Osteoblast (primary cell): ENCODE data around the gene ZEB2. TPM values are rescaled to one million over a fixed set of nuclear protein-coding genes. Genes with fewer than 3 reads are reported as not detected.

ENCODE experiments used
- DNase-seq: peaks from one replicate; pipeline ENCODE4 v3.0.0; 2011; ENCODE audit warnings: low spot score, mixed read lengths; ENCODE audit not compliant: insufficient read length; ENCODE audit errors: missing footprints
- H2AFZ ChIP-seq: 2 replicates; pipeline ENCODE4 v1.6.0; 2011; ENCODE audit warnings: mild to moderate bottlenecking, low read length
- H3K27ac ChIP-seq: 2 replicates; pipeline ENCODE4 v1.5.1; 2011; ENCODE audit warnings: mild to moderate bottlenecking, low read depth, low read length, moderate library complexity
- H3K27me3 ChIP-seq: 2 replicates; pipeline ENCODE4 v1.6.0; 2012; ENCODE audit warnings: mild to moderate bottlenecking, control low read depth, inconsistent platforms, low read length, moderate library complexity; ENCODE audit not compliant: insufficient read depth
- H3K36me3 ChIP-seq: 2 replicates; pipeline ENCODE4 v1.5.1; 2011; ENCODE audit warnings: mild to moderate bottlenecking, low read length, control low read depth, moderate library complexity; ENCODE audit not compliant: insufficient read depth
- H3K4me1 ChIP-seq: 2 replicates; pipeline ENCODE4 v1.5.1; 2011; ENCODE audit warnings: mild to moderate bottlenecking, low read length, control low read depth, moderate library complexity; ENCODE audit not compliant: insufficient read depth
- H3K4me2 ChIP-seq: 2 replicates; pipeline ENCODE4 v1.6.0; 2011; ENCODE audit warnings: mild to moderate bottlenecking, low read length; ENCODE audit not compliant: insufficient read depth
- H3K4me3 ChIP-seq: fragments of 200-600 bp; sonication (generic); 3 replicates; pipeline ENCODE4 v1.5.1; 2012; ENCODE audit warnings: mild to moderate bottlenecking, low read length, inconsistent platforms; ENCODE audit not compliant: insufficient read depth
- H3K79me2 ChIP-seq: 2 replicates; pipeline ENCODE4 v1.6.0; 2012; ENCODE audit warnings: mild to moderate bottlenecking, low read length, control low read depth, inconsistent platforms; ENCODE audit not compliant: insufficient read depth
- H3K9me3 ChIP-seq: 2 replicates; pipeline ENCODE4 v1.5.1; 2011; ENCODE audit warnings: low read depth, low read length, control low read depth
- H4K20me1 ChIP-seq: 2 replicates; pipeline ENCODE4 v1.6.0; 2012; ENCODE audit warnings: mild to moderate bottlenecking, low read length, control low read depth; ENCODE audit not compliant: insufficient read depth
- small RNA-seq: library from RNA; depleted of rRNA; stranded (forward); fragments of <200 nt; gene quantifications from one replicate; pipeline ENCODE3, GENCODE V24; 2012
- total RNA-seq: library from RNA; depleted of rRNA; stranded (reverse); fragments of >200 nt; gene quantifications from 2 replicates; pipeline ENCODE4 v1.2.3, GENCODE V29; 2012
- TF ChIP-seq, protein P1 (sequence below): IDR thresholded peaks from 2 replicates; pipeline ENCODE4 v1.5.1; 2011; ENCODE audit warnings: mild to moderate bottlenecking, low read depth, low read length, moderate library complexity; ENCODE audit errors: extremely low read depth

The ZEB2 gene
- total RNA-seq, 1 donor: 119 TPM

DNA sequence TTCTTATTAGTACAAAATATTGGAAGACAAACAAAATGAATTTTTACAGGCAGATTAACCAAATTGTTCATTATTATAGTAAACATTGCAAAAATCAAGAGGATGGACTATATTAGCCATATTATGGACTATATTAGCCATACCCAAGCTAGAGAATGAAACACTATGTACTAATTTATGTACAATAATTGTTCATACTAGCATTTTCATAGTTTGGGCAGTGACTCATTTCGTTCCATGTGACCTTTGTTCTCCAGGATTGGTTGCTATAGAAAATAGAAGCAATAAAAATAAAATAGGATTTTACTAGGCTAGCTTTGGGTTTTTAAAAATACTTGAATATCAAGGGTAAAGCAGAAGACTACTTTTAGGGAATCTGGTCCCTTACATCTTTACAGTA lies 176.8 kb downstream of the ZEB2 start:
- Histone ChIP-seq H3K4me1 (no peaks in the 10 kb centered on the region), H3K79me2 (no peaks in the 10 kb centered on the region), H2AFZ (no peak overlapping the region), H3K36me3 (no peaks in the 10 kb centered on the region), H4K20me1 (no peaks in the 10 kb centered on the region), H3K4me2 (no peak overlapping the region), H3K4me3 (no peak overlapping the region), H3K27ac (no peak overlapping the region), H3K27me3 (no peaks in the 10 kb centered on the region), H3K9me3 (no peaks in the 10 kb centered on the region)
- TF ChIP-seq, protein P1, sequence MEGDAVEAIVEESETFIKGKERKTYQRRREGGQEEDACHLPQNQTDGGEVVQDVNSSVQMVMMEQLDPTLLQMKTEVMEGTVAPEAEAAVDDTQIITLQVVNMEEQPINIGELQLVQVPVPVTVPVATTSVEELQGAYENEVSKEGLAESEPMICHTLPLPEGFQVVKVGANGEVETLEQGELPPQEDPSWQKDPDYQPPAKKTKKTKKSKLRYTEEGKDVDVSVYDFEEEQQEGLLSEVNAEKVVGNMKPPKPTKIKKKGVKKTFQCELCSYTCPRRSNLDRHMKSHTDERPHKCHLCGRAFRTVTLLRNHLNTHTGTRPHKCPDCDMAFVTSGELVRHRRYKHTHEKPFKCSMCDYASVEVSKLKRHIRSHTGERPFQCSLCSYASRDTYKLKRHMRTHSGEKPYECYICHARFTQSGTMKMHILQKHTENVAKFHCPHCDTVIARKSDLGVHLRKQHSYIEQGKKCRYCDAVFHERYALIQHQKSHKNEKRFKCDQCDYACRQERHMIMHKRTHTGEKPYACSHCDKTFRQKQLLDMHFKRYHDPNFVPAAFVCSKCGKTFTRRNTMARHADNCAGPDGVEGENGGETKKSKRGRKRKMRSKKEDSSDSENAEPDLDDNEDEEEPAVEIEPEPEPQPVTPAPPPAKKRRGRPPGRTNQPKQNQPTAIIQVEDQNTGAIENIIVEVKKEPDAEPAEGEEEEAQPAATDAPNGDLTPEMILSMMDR: no peak
- DNase-seq: no peak

DNA sequence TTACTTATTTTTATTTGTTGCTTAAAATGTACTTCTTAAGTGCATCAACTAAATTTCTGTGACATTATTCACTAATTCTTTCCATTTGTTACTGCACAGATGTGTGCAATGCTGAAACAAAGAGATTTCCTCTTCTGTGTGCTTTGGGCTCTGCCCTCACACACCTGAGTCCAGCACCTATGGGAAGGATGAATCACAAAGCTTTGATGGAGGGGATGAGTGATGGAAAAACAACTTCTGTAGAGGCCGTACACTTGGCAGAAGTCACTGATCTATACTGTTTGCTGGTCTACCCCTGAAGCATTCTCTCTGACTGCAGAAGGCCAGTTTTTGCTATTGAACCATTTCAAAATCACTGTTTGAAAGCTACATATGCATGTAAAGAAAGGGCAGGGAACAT lies 178.4 kb downstream of the ZEB2 start:
- no peaks in the 10 kb centered on the region for H3K9me3 ChIP-seq
- no peaks in the 10 kb centered on the region for H3K4me1 ChIP-seq
- H3K4me2 ChIP-seq: no peak overlapping the region
- H3K27ac ChIP-seq: no peak overlapping the region
- H3K79me2 ChIP-seq: no peaks in the 10 kb centered on the region
- DNase-seq: no peak
- H2AFZ ChIP-seq: no peak overlapping the region
- H3K27me3 ChIP-seq: no peaks in the 10 kb centered on the region
- no peaks in the 10 kb centered on the region for H4K20me1 ChIP-seq
- TF ChIP-seq, protein P1: no peak
- H3K4me3 ChIP-seq: no peak overlapping the region
- no peaks in the 10 kb centered on the region for H3K36me3 ChIP-seq

DNA sequence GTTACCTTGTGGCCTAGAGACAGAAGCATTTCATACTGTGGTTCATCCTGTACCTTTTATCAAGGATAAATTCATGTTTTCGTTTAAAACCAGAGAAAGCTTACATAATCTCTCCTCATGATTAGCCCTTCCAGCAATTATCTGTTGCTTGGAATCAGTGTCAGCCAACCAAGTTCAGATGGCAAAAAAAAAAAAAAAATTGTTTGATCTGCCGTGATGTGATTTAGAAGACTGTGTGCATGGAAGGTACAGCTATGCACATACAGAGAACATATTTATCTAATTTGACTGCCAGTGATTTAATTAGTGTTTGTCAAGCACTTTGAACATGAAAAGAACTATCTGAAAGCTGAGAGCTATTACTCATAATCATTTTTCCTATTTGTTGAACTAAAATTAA lies 180.9 kb downstream of the ZEB2 start:
- Histone ChIP-seq H3K4me3 (no peak overlapping the region), H4K20me1 (no peaks in the 10 kb centered on the region), H3K36me3 (no peaks in the 10 kb centered on the region), H3K79me2 (no peaks in the 10 kb centered on the region), H3K4me1 (no peaks in the 10 kb centered on the region), H3K27ac (no peak overlapping the region), H3K9me3 (no peaks in the 10 kb centered on the region), H3K27me3 (no peaks in the 10 kb centered on the region), H2AFZ (no peak overlapping the region), H3K4me2 (no peak overlapping the region)
- TF ChIP-seq, protein P1: no peak
- no peak for DNase-seq

DNA sequence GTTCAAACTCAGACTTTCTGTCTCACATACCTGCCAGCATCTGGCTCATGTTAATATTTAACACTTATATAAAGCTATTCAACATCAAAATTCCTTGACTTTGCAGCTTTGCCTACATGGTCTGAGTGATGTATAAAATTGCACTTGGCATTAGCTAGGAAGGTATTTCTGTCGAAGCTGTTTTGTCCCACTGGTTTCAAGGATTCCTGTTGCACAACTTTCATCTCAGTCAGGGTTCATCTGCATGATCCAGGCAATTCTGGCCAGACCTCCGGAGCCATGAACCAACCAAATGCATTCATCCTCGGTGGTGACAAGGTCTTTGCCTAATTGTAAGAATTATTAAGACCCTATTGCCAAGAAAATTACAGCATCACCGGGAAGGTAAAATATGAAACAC lies 185.4 kb downstream of the ZEB2 start:
- peaks cover 9% of the 10 kb centered on the region for H3K4me1 ChIP-seq
- no peak overlapping the region for H2AFZ ChIP-seq
- TF ChIP-seq, protein P1: no peak
- no peak overlapping the region for H3K4me3 ChIP-seq
- no peaks in the 10 kb centered on the region for H3K27me3 ChIP-seq
- no peaks in the 10 kb centered on the region for H4K20me1 ChIP-seq
- H3K27ac ChIP-seq: no peak overlapping the region
- H3K79me2 ChIP-seq: peaks cover 21% of the 10 kb centered on the region
- no peak overlapping the region for H3K4me2 ChIP-seq
- H3K36me3 ChIP-seq: no peaks in the 10 kb centered on the region
- DNase-seq: no peak
- H3K9me3 ChIP-seq: no peaks in the 10 kb centered on the region

Small RNA genes within 50 kb of the gene (small RNA-seq; reads per million reads assigned to genes)
- gene RF01987: not detected
